HepG2 (cell line): Measurements from ENCODE around the gene SRRM2. TPM values are rescaled to one million over a fixed set of nuclear protein-coding genes. Genes with fewer than 3 reads are reported as not detected.

Experiments
- CHD4 ChIP-seq: fragments of 200-600 bp; sonication (generic); IDR thresholded peaks from 2 replicates; pipeline ENCODE4 v1.7.0; 2017; ENCODE audit warnings: mild to moderate bottlenecking, low read length, borderline replicate concordance
- ELF4 ChIP-seq: sonication (generic); formaldehyde crosslinking; IDR thresholded peaks from 2 replicates; pipeline ENCODE4 v1.5.0; 2020; ENCODE audit warnings: missing genetic modification reagents, mild to moderate bottlenecking, moderate library complexity, borderline replicate concordance
- ERF ChIP-seq: IDR thresholded peaks from 2 replicates; pipeline ENCODE4 v1.6.1; 2018; ENCODE audit warnings: missing biosample characterization, missing genetic modification reagents
- FOXO1 ChIP-seq: sonication (generic); formaldehyde crosslinking; IDR thresholded peaks from 2 replicates; pipeline ENCODE4 v1.4.0; 2020; ENCODE audit warnings: missing genetic modification reagents
- REXO4 ChIP-seq: sonication (generic); formaldehyde crosslinking; IDR thresholded peaks from 2 replicates; pipeline ENCODE4 v1.8.0; 2022; ENCODE audit warnings: missing genetic modification reagents, mild to moderate bottlenecking, borderline replicate concordance
- STAG1 ChIP-seq: sonication (generic); formaldehyde crosslinking; IDR thresholded peaks from 2 replicates; pipeline ENCODE4 v1.4.0; 2020; ENCODE audit warnings: missing genetic modification reagents
- TARDBP ChIP-seq: sonication (generic); formaldehyde crosslinking; IDR thresholded peaks from 2 replicates; pipeline ENCODE4 v1.8.0; 2022; ENCODE audit warnings: mild to moderate bottlenecking, missing genetic modification reagents
- ZBTB20 ChIP-seq: sonication (generic); formaldehyde crosslinking; IDR thresholded peaks from 2 replicates; pipeline ENCODE4 v1.8.1; 2023; ENCODE audit warnings: missing genetic modification reagents, low read depth, mild to moderate bottlenecking, borderline replicate concordance
- ZFP36L1 ChIP-seq: sonication (generic); formaldehyde crosslinking; IDR thresholded peaks from 2 replicates; pipeline ENCODE4 v1.8.0; 2022; ENCODE audit warnings: mild to moderate bottlenecking, missing genetic modification reagents, moderate library complexity
- ZFP37 ChIP-seq: sonication (generic); formaldehyde crosslinking; IDR thresholded peaks from 2 replicates; pipeline ENCODE4 v1.4.0; 2020; ENCODE audit warnings: missing genetic modification reagents, borderline replicate concordance
- ZMYM3 ChIP-seq: sonication (generic); formaldehyde crosslinking; IDR thresholded peaks from 2 replicates; pipeline ENCODE4 v1.5.1; 2020; ENCODE audit warnings: mild to moderate bottlenecking, missing genetic modification reagents
- ZNF263 ChIP-seq: sonication (generic); formaldehyde crosslinking; IDR thresholded peaks from 2 replicates; pipeline ENCODE4 v1.4.0; 2020; ENCODE audit warnings: missing genetic modification reagents
- ZNF326 ChIP-seq: sonication (generic); formaldehyde crosslinking; IDR thresholded peaks from 2 replicates; pipeline ENCODE4 v1.4.0; 2020; ENCODE audit warnings: missing genetic modification reagents, borderline replicate concordance
- ZNF546 ChIP-seq: sonication (generic); formaldehyde crosslinking; conservative IDR thresholded peaks from 2 replicates; pipeline ENCODE4 v1.8.1; 2023; ENCODE audit warnings: mild to moderate bottlenecking, missing genetic modification reagents
- ZNF709 ChIP-seq: sonication (generic); formaldehyde crosslinking; IDR thresholded peaks from 2 replicates; pipeline ENCODE4 v1.5.0; 2020; ENCODE audit warnings: mild to moderate bottlenecking, missing genetic modification reagents
- ZNF737 ChIP-seq: sonication (generic); formaldehyde crosslinking; IDR thresholded peaks from 2 replicates; pipeline ENCODE4 v1.5.0; 2020; ENCODE audit warnings: missing genetic modification reagents, mild to moderate bottlenecking, borderline replicate concordance
- ZSCAN29 ChIP-seq: sonication (generic); formaldehyde crosslinking; conservative IDR thresholded peaks from 2 replicates; pipeline ENCODE4 v1.4.0; 2020; ENCODE audit warnings: mild to moderate bottlenecking, missing genetic modification reagents
- polyA plus RNA-seq, 8 experiments: library from polyadenylated mRNA; depleted of rRNA in 3 of 8; stranded (reverse) in 7 of 8; unstranded in 1 of 8; fragments of >200 nt; fragmentation: Illumina TruSeq in 4 of 8; extraction: Trizol in 4 of 8; gene quantifications; 2 replicates each; pipeline versions ENCODE4 v1.2.1 to v1.2.3, GENCODE V29; 2011 to 2016; ENCODE audit warnings: low read depth in 4 of 8, missing spikeins in 1 of 8, mixed read lengths in 1 of 8; ENCODE audit not compliant: insufficient read depth in 1 of 8
- total RNA-seq, 5 experiments: library from RNA; depleted of rRNA; stranded (reverse); fragments of >200 nt; fragmentation: Illumina TruSeq; extraction: Trizol; gene quantifications; 2 replicates each; pipeline ENCODE4 v1.2.3, GENCODE V29; 2016; ENCODE audit warnings: low read depth in 1 of 5
- TF ChIP-seq, protein P1 (sequence below): IDR thresholded peaks from 2 replicates; pipeline ENCODE4 v1.6.1; 2016; ENCODE audit warnings: mild to moderate bottlenecking, missing biosample characterization, missing genetic modification reagents
- TF ChIP-seq, protein P2 (sequence below): sonication (generic); formaldehyde crosslinking; IDR thresholded peaks from 2 replicates; pipeline ENCODE4 v1.8.1; 2022; ENCODE audit warnings: mild to moderate bottlenecking, missing genetic modification reagents
- TF ChIP-seq, protein P3 (sequence below): sonication (generic); formaldehyde crosslinking; IDR thresholded peaks from 2 replicates; pipeline ENCODE4 v1.9.0; 2021; ENCODE audit warnings: missing genetic modification reagents, mild to moderate bottlenecking, borderline replicate concordance
- TF ChIP-seq, protein P4 (sequence below): sonication (generic); formaldehyde crosslinking; IDR thresholded peaks from 2 replicates; pipeline ENCODE4 v1.8.1; 2023; ENCODE audit warnings: missing genetic modification reagents, inconsistent platforms, borderline replicate concordance
- TF ChIP-seq, protein P5 (sequence below): IDR thresholded peaks from 2 replicates; pipeline ENCODE4 v1.6.1; 2016
- TF ChIP-seq, protein P6 (sequence below): sonication (generic); formaldehyde crosslinking; IDR thresholded peaks from 2 replicates; pipeline ENCODE4 v1.4.0; 2020; ENCODE audit warnings: missing genetic modification reagents, low read depth, mild to moderate bottlenecking, borderline replicate concordance
- TF ChIP-seq, protein P7 (sequence below): sonication (generic); formaldehyde crosslinking; IDR thresholded peaks from 2 replicates; pipeline ENCODE4 v1.8.0; 2023; ENCODE audit warnings: mild to moderate bottlenecking, missing genetic modification reagents

SRRM2 gene
- total and polyA plus RNA-seq, 2 of the 13 experiments (the other 11 are each of a cell fraction or from before 2014, with no cell fraction given), result 50.4 to 112 TPM

DNA sequence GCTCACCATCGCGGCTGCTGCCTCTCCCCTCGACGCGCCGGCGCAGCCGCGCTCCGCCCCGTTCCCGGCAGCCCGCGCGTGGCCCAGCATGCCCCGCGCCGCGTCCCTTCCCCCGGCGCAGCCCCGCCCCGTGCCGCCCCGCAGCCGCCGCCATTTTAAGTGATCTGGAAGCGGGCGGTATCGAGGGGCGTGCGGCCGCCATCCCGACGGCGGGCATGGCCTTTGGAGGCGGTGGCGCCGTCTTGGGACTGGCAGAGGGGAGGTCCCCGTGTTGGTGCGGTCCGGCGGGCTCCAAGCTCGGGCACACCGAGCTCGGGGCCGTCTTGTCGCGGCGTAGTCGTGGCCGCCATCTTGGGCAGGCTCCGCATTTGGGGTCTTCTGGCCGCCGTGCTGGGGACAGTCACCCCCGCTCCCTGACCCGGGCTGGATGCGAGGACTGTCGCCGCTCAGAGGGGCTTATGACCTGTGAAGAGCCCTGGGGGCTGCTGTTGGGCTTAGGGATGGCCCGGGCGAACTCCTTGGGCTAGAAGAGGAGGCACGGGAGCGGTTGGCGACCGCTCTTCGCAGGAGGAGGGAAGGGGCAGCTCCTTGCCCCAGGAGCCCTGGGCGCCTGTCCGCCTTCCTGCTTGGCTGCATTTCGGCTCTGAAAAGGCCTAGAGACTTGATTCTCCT, 24.9 kb downstream of the SRRM2 start, which contains the start of gene ELOB (continued):
- TF ChIP-seq ELF4 (CRISPR knock-in tag) (no peak), TARDBP (CRISPR knock-in tag) (peak; percentile 36; the same call in 1 of the 2 replicates), ZMYM3 (CRISPR knock-in tag) (no peak), ZFP36L1 (CRISPR knock-in tag) (no peak), STAG1 (CRISPR knock-in tag) (no peak), ZSCAN29 (CRISPR knock-in tag) (no peak), ERF (CRISPR knock-in tag) (peak; percentile 53; the same call in 1 of the 2 replicates), ZNF709 (CRISPR knock-in tag) (peak; percentile 55), ZNF263 (no peak), ZNF546 (CRISPR knock-in tag) (peak; percentile 74; the same call in 1 of the 2 replicates), FOXO1 (CRISPR knock-in tag) (0 out of 2 replicates have a peak, but pooled peaks have one; percentile 20), ZBTB20 (CRISPR knock-in tag) (peak; percentile 56; the same call in 1 of the 2 replicates), ZNF326 (no peak), CHD4 (no peak), ZNF737 (CRISPR knock-in tag) (no peak), ZFP37 (CRISPR knock-in tag) (0 out of 2 replicates have a peak, but pooled peaks have one; percentile 62), REXO4 (CRISPR knock-in tag) (no peak)
- TF ChIP-seq, protein P1, sequence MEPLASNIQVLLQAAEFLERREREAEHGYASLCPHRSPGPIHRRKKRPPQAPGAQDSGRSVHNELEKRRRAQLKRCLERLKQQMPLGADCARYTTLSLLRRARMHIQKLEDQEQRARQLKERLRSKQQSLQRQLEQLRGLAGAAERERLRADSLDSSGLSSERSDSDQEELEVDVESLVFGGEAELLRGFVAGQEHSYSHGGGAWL, result peak; percentile 28; the same call in 1 of the 2 replicates
- TF ChIP-seq, protein P2, sequence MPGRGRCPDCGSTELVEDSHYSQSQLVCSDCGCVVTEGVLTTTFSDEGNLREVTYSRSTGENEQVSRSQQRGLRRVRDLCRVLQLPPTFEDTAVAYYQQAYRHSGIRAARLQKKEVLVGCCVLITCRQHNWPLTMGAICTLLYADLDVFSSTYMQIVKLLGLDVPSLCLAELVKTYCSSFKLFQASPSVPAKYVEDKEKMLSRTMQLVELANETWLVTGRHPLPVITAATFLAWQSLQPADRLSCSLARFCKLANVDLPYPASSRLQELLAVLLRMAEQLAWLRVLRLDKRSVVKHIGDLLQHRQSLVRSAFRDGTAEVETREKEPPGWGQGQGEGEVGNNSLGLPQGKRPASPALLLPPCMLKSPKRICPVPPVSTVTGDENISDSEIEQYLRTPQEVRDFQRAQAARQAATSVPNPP (CRISPR knock-in tag), result no peak
- TF ChIP-seq, protein P3, sequence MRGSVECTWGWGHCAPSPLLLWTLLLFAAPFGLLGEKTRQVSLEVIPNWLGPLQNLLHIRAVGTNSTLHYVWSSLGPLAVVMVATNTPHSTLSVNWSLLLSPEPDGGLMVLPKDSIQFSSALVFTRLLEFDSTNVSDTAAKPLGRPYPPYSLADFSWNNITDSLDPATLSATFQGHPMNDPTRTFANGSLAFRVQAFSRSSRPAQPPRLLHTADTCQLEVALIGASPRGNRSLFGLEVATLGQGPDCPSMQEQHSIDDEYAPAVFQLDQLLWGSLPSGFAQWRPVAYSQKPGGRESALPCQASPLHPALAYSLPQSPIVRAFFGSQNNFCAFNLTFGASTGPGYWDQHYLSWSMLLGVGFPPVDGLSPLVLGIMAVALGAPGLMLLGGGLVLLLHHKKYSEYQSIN, result no peak
- TF ChIP-seq, protein P4, sequence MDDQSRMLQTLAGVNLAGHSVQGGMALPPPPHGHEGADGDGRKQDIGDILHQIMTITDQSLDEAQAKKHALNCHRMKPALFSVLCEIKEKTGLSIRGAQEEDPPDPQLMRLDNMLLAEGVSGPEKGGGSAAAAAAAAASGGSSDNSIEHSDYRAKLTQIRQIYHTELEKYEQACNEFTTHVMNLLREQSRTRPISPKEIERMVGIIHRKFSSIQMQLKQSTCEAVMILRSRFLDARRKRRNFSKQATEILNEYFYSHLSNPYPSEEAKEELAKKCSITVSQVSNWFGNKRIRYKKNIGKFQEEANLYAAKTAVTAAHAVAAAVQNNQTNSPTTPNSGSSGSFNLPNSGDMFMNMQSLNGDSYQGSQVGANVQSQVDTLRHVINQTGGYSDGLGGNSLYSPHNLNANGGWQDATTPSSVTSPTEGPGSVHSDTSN, result no peak
- TF ChIP-seq, protein P5, sequence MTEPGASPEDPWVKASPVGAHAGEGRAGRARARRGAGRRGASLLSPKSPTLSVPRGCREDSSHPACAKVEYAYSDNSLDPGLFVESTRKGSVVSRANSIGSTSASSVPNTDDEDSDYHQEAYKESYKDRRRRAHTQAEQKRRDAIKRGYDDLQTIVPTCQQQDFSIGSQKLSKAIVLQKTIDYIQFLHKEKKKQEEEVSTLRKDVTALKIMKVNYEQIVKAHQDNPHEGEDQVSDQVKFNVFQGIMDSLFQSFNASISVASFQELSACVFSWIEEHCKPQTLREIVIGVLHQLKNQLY (CRISPR knock-in tag), result no peak
- TF ChIP-seq, protein P6, sequence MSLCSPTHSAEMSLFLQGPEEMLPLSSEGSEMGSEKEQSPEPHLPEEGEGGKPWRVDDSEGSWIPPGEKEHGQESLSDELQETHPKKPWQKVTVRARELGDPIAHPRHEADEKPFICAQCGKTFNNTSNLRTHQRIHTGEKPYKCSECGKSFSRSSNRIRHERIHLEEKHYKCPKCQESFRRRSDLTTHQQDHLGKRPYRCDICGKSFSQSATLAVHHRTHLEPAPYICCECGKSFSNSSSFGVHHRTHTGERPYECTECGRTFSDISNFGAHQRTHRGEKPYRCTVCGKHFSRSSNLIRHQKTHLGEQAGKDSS (CRISPR knock-in tag), result no peak
- TF ChIP-seq, protein P7, sequence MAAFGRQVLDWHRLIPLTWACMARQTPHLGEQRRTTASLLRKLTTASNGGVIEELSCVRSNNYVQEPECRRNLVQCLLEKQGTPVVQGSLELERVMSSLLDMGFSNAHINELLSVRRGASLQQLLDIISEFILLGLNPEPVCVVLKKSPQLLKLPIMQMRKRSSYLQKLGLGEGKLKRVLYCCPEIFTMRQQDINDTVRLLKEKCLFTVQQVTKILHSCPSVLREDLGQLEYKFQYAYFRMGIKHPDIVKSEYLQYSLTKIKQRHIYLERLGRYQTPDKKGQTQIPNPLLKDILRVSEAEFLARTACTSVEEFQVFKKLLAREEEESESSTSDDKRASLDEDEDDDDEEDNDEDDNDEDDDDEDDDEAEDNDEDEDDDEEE (CRISPR knock-in tag), result no peak
